ENCODE data around the gene MREG.

GRCh38 chr2:216031960-216032689, 18.8 kb upstream of the MREG start:
- no peak for TF ChIP-seq MYC (IDR thresholded peaks at IDR 0.05; ENCODE audit: low read depth, low read length)
- no peak for TF ChIP-seq POLR2A (IDR thresholded peaks at IDR 0.05; ENCODE audit: extremely low read depth, insufficient read length)

All from NB4 (cell line).